ENCODE measurements around the gene SCYGR2. TPM values are rescaled to one million over a fixed set of nuclear protein-coding genes. Genes with fewer than 3 reads are reported as not detected.

SCYGR2 gene
- total RNA-seq, 8 experiments from 2014 or later, result 3.1 TPM; not detected in 7

DNA sequence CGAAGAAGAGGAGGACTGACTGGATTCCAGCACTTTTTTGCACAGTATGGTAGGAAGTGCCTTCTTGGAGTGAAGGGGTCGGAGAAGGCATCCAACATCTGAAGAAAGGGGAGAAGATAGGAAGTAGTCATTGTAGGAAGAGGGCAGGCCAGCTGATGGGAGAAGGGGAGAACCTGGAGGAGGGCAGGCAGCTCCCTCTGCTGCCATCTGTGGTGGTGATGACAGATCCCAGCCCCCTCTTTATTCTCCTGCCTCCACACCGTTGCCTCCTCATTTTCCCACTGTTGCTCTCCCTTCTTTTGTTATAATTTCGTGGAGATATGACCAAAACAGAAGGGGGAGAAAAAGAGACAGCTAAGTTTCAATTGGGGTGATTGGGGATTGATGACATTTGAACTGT is 2.9 kb upstream of the SCYGR2 start:
- Histone ChIP-seq H3K4me1 (replicated peaks in 1 of 2) (no peaks in the 10 kb centered on the region), H3K27ac (no peak overlapping the region), H3K4me3 (no peak overlapping the region)
- in situ Hi-C loops (cut with MboI; ENCODE audit: low pct_unique_long_range_greater_than_20kb in 2 of 9, low sequenced_read_pairs in 9 of 9, unreplicated experiment in 9 of 9), result no loop called here
- ATAC-seq (replicated peaks in 6 of 8), result no peak
- WGBS, 10 experiments, result 0 to 62% (median 40%) methylated on average over 1 to 2 of the region's 4 CpGs; no CpG with 5 or more reads in 3 of the 10 experiments

DNA sequence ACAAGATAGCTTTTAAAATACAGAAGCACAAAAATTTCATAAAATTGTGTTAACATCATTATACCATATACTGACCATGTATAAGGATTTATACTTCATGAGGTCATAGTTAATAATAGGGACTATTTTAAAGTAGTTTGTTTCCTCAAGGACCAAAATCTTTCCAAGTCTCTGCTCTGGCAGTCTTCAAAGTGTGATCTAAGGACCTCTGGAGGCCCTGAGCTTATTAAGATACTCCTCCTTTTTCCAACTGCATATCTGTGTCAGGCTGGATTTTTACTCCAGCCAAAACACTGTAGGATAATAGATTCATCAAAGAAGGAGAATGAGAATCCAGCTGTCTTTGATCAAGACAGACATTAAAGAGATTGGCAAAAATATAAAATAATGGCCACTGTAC is 1.7 kb upstream of the SCYGR2 start:
- no peak overlapping the region for H3K4me3 ChIP-seq
- no peak overlapping the region for H3K27ac ChIP-seq
- in situ Hi-C loops (cut with MboI; ENCODE audit: low pct_unique_long_range_greater_than_20kb in 2 of 9, low sequenced_read_pairs in 9 of 9, unreplicated experiment in 9 of 9), result no loop called here
- no peak for ATAC-seq (replicated peaks in 6 of 8)
- H3K4me1 ChIP-seq (replicated peaks in 1 of 2), result no peaks in the 10 kb centered on the region

DNA sequence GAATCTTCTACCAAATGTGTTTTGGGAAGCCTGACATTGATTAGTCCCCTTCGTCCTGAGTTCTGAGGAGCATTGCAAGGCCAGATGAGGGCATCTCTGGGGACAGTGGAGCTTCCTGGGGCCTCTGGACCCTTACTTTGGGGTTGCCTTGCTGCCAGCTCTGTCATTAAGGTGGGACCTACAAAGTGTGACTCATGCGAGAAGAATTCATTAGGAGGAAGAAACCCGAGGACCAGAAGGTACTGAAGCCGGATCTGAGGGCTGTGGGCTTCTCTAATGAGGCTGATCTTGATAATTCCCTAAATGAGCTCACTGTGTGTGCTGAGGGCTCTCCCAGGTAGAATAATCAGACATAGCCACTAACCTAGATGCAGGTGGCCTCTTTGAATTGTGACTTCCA is 695 bp upstream of the SCYGR2 start:
- Histone ChIP-seq H3K4me1 (replicated peaks in 1 of 2) (no peaks in the 10 kb centered on the region), H3K4me3 (no peak overlapping the region), H3K27ac (no peak overlapping the region)
- ATAC-seq (replicated peaks in 6 of 8), result no peak
- in situ Hi-C loops (cut with MboI; ENCODE audit: low pct_unique_long_range_greater_than_20kb in 2 of 9, low sequenced_read_pairs in 9 of 9, unreplicated experiment in 9 of 9), result no loop called here
- WGBS, 10 experiments, result 29 to 78% (median 46%) methylated on average over 1 to 3 of the region's 4 CpGs; no CpG with 5 or more reads in 4 of the 10 experiments

DNA sequence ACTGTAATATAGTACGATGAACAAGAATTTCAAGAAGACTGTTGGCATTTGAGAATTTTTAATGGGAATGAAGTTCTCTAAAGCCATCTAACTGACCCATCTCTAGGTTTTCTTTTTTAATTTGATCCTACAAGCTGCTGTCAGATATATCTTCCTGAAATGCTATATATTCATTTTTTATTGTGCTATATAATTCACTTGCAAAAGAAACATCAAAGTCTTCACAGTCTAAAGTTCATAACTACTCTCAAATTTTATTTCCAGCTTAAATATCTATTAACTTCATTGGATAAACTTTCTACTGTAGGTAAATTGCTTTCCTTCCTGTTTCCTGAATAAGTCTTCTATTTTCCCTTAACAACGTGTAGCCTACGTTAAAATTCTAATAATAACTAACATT is 3.7 kb downstream of the SCYGR2 start:
- in situ Hi-C loops (cut with MboI; ENCODE audit: low pct_unique_long_range_greater_than_20kb in 2 of 9, low sequenced_read_pairs in 9 of 9, unreplicated experiment in 9 of 9), result no loop called here
- ATAC-seq (replicated peaks in 6 of 8), result no peak
- Histone ChIP-seq H3K4me3 (no peak overlapping the region), H3K4me1 (replicated peaks in 1 of 2) (no peaks in the 10 kb centered on the region), H3K27ac (no peak overlapping the region)
- WGBS, 10 experiments, result 50 to 100% (median 81%) methylated on average over 1 to 3 of the region's 3 CpGs; no CpG with 5 or more reads in 1 of the 10 experiments

DNA sequence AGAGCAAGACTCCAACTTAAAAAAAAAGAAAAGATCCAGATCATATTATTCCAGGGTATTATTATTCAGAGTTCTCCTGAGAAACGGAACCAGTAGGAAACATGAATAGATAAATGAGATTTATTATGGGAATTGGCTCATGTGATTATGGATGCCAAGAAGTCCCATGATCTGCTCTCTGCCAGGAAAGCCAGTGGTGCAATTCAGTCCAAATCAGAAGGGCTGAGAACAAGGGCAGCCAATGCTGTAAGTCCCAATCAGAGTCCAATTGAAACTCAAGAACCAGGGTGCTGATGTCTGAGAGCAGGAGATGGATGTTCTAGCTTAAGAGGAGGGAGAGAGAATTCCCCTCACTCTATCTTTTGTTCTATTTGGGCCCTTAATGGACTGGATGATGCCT is 7.8 kb downstream of the SCYGR2 start:
- H3K4me3 ChIP-seq, result no peak overlapping the region
- no peaks in the 10 kb centered on the region for H3K4me1 ChIP-seq (replicated peaks in 1 of 2)
- in situ Hi-C loops (cut with MboI; ENCODE audit: low pct_unique_long_range_greater_than_20kb in 2 of 9, low sequenced_read_pairs in 9 of 9, unreplicated experiment in 9 of 9), result no loop called here
- 0 to 100% (median 0%) methylated on average over 1 of the region's 1 CpG; no CpG with 5 or more reads in 5 of the 10 experiments for WGBS, 10 experiments
- H3K27ac ChIP-seq, result no peak overlapping the region
- ATAC-seq (replicated peaks in 6 of 8), result peak in 3 of 8 experiments; percentile 27 to 96 (median 53)

DNA sequence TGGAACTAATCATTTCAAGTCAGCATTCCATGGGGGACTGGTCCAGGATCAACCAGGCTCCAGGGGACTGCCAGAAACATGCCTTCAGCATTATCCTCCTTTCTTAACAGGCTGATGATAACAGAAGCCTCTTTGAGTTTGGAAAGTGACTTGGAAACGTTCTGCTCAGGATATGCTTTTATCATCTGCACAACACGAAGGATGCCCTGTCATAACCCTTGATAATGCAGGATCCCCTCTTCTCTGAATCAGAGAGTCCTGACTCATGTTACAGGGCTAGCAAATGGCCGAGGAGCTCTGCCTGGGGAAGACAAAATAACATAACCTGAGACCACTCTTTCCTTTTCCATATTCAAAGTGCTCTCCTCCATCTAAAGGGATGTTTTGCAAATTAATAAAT is 9.2 kb downstream of the SCYGR2 start:
- no peak for ATAC-seq (replicated peaks in 6 of 8)
- Histone ChIP-seq H3K4me1 (replicated peaks in 1 of 2) (no peaks in the 10 kb centered on the region), H3K4me3 (no peak overlapping the region), H3K27ac (no peak overlapping the region)
- in situ Hi-C loops (cut with MboI; ENCODE audit: low pct_unique_long_range_greater_than_20kb in 2 of 9, low sequenced_read_pairs in 9 of 9, unreplicated experiment in 9 of 9), result no loop called here
- 0 to 80% (median 50%) methylated on average over 1 to 3 of the region's 3 CpGs; no CpG with 5 or more reads in 1 of the 10 experiments for WGBS, 10 experiments

DNA sequence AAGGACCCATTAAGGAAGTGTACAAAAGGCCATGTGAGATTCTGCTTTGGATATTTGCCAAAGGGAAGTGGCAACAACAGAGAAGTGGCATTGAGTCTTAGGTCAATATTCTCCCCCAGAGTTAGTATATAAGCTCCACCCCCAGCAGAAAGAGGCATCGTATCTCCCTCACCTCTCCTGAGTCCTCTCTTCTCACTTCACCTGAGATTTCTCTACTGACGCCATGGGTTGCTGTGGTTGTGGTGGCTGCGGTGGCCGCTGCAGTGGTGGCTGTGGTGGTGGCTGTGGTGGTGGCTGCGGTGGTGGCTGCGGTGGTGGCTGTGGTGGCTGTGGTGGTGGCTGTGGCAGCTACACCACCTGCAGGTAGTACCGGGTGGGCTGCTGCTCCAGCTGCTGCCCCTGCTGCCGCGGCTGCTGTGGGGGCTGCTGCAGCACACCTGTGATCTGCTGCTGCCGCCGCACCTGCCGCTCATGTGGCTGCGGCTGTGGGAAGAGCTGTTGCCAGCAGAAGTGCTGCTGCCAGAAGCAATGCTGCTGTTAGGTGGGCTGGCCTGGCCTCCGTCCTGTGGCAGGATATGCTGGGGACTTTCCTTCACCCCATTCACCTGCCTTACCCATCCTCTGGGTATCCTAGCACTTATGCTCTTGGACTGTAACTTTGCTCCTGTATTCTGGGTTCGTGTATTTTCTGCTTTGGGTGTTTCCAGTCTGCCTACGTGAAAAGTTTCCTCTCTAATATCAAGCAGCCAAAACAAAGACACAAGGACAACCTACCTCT is 10.1 kb downstream of the SCYGR2 start:
- no peaks in the 10 kb centered on the region for H3K4me1 ChIP-seq (replicated peaks in 1 of 2)
- WGBS, 10 experiments, result 0 to 93% (median 70%) methylated on average over 1 to 6 of the region's 16 CpGs; no CpG with 5 or more reads in 1 of the 10 experiments
- H3K4me3 ChIP-seq, result no peak overlapping the region
- ATAC-seq (replicated peaks in 6 of 8), result no peak
- in situ Hi-C loops (cut with MboI; ENCODE audit: low pct_unique_long_range_greater_than_20kb in 2 of 9, low sequenced_read_pairs in 9 of 9, unreplicated experiment in 9 of 9), result no loop called here
- no peak overlapping the region for H3K27ac ChIP-seq

DNA sequence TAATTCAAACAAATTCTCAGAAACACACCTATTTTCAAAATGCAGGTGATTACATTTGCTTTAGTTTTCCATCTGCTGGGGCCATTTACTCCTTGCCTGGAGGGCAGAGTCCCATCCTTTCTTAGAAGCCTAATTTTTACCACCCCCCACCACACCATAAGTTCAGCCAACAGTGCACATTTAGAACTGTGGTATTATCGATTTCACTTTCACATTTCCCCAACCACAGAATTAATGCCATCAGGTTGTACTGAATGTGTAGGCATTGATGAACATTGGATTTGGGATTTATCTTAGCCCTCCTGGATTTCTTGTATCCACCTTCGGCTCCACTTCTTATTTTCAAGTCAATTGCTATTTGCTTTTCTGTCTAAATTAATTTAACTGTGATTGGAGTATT is 11.4 kb downstream of the SCYGR2 start:
- no peak overlapping the region for H3K4me3 ChIP-seq
- H3K4me1 ChIP-seq (replicated peaks in 1 of 2), result no peaks in the 10 kb centered on the region
- H3K27ac ChIP-seq, result no peak overlapping the region
- WGBS, 10 experiments, result 35 to 100% (median 94%) methylated on average over 1 to 2 of the region's 2 CpGs; no CpG with 5 or more reads in 1 of the 10 experiments
- in situ Hi-C loops (cut with MboI; ENCODE audit: low pct_unique_long_range_greater_than_20kb in 2 of 9, low sequenced_read_pairs in 9 of 9, unreplicated experiment in 9 of 9), result no loop called here
- no peak for ATAC-seq (replicated peaks in 6 of 8)

DNA sequence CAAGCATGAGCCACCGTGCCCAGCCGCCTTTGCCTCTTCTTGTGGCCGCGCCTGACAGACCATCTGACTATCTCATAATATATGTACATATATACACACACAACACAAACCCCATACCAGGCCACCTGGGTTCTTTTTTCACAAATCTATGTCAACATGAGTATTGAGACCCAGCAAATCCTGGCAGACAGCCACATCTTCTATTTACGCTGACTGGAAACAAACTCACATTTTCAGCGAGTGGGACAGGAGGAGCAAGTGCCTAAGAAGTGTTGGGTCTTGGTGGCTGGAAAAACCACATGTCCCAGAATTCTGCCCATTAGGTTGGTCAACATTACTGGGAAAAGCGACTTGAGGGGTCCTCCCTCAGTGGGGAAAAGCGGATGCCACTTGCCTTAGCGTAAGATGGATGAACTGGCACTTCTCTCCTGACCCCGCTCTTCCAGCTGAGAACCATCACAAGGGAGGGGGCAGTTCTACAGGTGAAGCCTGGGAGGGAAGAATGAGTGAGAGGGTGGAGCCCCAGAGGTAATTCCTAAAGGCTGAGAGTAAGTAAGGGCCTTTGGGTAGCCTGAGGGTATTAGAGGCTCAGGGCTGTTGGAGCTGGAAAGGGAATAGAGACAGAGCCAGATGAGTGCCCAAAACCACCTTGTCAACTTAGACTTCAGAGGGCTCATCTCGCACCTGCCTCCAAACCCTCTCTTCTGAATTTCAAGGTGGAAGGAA is 14.0 kb downstream of the SCYGR2 start:
- 30 to 100% (median 67%) methylated on average over 1 to 8 of the region's 11 CpGs; no CpG with 5 or more reads in 1 of the 10 experiments for WGBS, 10 experiments
- Histone ChIP-seq H3K27ac (no peak overlapping the region), H3K4me3 (no peak overlapping the region), H3K4me1 (replicated peaks in 1 of 2) (peaks cover 0 to 2% of the 10 kb centered on the region in 2 donors)
- ATAC-seq (replicated peaks in 6 of 8), result peak in 1 of 8 experiments; percentile 22
- in situ Hi-C loops (cut with MboI; ENCODE audit: low pct_unique_long_range_greater_than_20kb in 2 of 9, low sequenced_read_pairs in 9 of 9, unreplicated experiment in 9 of 9), result no loop called here

DNA sequence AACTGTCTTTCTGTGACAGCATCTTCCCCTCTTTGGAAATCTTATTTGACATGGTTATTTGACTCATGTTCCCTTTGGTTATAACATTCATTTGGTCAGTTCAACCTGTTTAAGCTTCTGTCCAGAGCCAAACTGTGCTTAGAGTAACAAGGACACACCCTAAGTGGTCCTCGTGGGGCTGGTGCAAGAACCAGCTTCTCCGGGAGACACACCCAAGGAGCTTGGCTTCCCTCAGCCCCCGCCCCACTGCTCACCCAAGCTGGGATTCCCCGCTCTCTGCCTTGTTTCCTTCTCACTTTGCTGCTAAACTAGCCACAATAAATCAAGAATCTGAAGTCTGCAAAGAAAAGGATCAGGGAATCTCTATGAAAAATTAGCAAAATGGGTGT is 14.6 kb downstream of the SCYGR2 start:
- H3K4me1 ChIP-seq (replicated peaks in 1 of 2), result peaks cover 0 to 2% of the 10 kb centered on the region in 2 donors
- H3K27ac ChIP-seq, result no peak overlapping the region
- no peak for ATAC-seq (replicated peaks in 6 of 8)
- no peak overlapping the region for H3K4me3 ChIP-seq
- in situ Hi-C loops (cut with MboI; ENCODE audit: low pct_unique_long_range_greater_than_20kb in 2 of 9, low sequenced_read_pairs in 9 of 9, unreplicated experiment in 9 of 9), result no loop called here
- 0 to 100% (median 86%) methylated on average over 1 to 3 of the region's 4 CpGs; no CpG with 5 or more reads in 5 of the 10 experiments for WGBS, 10 experiments

DNA sequence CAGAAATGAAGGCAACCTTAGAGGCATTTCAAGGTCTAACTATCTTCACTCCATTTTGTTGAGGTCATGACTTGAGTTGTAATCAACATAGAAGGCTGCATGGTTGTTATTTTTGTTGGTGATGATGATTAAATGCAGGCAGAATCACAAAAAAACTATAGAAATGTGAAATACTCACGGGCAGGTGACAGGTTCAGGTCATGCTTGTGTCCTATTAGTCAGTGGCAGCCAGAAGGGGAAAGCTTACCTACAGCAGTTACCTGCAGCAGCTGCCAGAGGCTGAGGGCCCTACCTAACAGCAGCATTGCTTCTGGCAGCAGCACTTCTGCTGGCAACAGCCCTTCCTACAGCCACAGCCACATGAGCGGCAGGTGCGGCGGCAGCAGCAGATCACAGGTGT is 15.6 kb downstream of the SCYGR2 start:
- no peak overlapping the region for H3K4me3 ChIP-seq
- H3K27ac ChIP-seq, result no peak overlapping the region
- 0 to 89% (median 50%) methylated on average over 1 of the region's 4 CpGs; no CpG with 5 or more reads in 4 of the 10 experiments for WGBS, 10 experiments
- in situ Hi-C loops (cut with MboI; ENCODE audit: low pct_unique_long_range_greater_than_20kb in 2 of 9, low sequenced_read_pairs in 9 of 9, unreplicated experiment in 9 of 9), result no loop called here
- H3K4me1 ChIP-seq (replicated peaks in 1 of 2), result peaks cover 0 to 2% of the 10 kb centered on the region in 2 donors
- ATAC-seq (replicated peaks in 6 of 8), result no peak

DNA sequence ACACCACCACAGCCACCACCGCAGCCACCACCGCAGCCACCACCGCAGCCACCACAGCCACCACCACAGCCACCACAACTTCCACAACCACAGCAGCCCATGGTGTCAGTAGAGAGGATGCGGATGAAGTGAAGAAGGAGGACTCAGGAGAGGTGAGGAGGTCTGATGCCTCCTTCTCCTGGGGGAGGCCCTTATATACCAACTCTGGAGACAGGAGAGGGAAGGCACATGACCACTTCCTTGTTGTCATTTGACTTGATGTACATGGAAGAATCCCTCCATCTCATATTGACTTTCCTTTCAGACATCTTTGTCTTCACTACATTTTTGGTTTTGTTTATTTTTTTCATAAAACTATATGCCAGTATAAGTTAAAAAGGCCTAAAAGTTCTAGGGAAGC is 16.0 kb downstream of the SCYGR2 start, which contains the start of gene SCYGR3:
Gene SCYGR3, minus strand, starts transcription at position 101 of the 400 bp plus-strand sequence. Its CDS starts 0 bp downstream, at position 101.
- in situ Hi-C loops (cut with MboI; ENCODE audit: low pct_unique_long_range_greater_than_20kb in 2 of 9, low sequenced_read_pairs in 9 of 9, unreplicated experiment in 9 of 9), result no loop called here
- H3K4me1 ChIP-seq (replicated peaks in 1 of 2), result peaks cover 0 to 2% of the 10 kb centered on the region in 2 donors
- ATAC-seq (replicated peaks in 6 of 8), result no peak
- no peak within 1 kb of the TSS for H3K27ac ChIP-seq
- no peak within 1 kb of the TSS for H3K4me3 ChIP-seq
- WGBS, 10 experiments, result 100% methylated on average over 1 of the region's 4 CpGs; no CpG with 5 or more reads in 7 of the 10 experiments

DNA sequence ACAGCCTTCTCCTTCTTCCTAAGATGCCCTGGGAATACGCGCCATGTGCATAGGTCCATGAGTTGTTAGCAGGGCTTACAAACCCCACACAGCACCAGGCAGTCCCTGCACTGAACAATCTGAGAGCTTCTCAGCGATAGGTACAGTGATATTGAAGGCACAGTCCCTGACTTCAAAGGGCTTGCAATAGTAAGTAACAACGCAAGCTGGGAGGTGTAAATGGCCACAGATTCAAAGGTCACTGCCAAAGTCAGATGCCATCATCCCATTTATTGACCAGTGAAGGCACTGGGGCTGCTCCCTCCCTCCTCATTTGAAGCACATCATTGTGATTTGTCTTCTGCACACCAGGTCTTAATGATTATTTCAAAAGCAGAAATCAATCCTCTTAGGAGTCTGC is 16.5 kb downstream of the SCYGR2 start:
- H3K4me1 ChIP-seq (replicated peaks in 1 of 2), result peaks cover 0 to 2% of the 10 kb centered on the region in 2 donors
- in situ Hi-C loops (cut with MboI; ENCODE audit: low pct_unique_long_range_greater_than_20kb in 2 of 9, low sequenced_read_pairs in 9 of 9, unreplicated experiment in 9 of 9), result no loop called here
- H3K27ac ChIP-seq, result no peak overlapping the region
- no peak overlapping the region for H3K4me3 ChIP-seq
- no peak for ATAC-seq (replicated peaks in 6 of 8)
- 59 to 93% (median 72%) methylated on average over 2 to 4 of the region's 4 CpGs; no CpG with 5 or more reads in 5 of the 10 experiments for WGBS, 10 experiments
